Globus pallidus (tissue), 1 donor: Measurements from ENCODE around the gene TSC22D3.

Experiments
- DNase-seq: peaks from one replicate; pipeline ENCODE4 v3.0.0-alpha.2; 2015; ENCODE audit warnings: low spot score

TSC22D3 gene

DNA sequence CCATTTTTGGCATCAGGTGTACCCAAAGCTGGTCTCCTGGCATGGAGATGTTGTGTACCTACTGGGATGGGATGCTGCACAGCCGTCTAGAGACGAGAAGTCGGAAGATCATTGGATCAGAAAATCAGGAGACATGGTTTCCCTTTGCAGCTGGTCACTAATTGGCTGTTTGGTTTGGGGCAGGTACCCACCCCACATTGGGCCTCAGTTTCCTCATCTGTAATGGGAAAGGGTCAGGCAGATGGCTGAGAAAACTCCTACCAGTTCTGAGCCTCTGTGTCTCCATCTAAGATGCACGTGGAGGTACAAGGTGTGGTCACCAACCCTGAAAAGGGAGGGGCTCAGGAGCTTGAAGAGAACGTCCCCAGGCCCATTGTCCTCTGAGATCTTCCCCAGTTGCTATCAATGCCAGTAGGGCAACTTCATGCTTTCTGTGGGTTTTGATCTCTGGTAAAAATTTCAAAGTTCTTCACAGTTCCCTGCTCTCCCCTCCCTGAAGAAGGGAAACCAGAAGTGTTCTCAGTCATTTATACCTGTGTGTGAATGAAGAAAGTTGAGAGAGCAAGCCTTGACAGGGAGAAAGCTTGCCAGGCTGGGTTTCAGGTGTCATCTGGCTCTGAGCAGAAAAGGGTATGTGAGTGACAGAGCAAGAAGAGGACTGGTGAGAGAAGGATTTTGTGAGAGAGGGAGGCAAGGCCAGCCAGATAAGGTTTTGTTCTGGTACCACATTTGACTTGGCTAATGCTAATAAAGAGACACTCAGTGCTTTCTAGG is 15.1 kb downstream of the TSC22D3 start:
- DNase-seq: no peak

DNA sequence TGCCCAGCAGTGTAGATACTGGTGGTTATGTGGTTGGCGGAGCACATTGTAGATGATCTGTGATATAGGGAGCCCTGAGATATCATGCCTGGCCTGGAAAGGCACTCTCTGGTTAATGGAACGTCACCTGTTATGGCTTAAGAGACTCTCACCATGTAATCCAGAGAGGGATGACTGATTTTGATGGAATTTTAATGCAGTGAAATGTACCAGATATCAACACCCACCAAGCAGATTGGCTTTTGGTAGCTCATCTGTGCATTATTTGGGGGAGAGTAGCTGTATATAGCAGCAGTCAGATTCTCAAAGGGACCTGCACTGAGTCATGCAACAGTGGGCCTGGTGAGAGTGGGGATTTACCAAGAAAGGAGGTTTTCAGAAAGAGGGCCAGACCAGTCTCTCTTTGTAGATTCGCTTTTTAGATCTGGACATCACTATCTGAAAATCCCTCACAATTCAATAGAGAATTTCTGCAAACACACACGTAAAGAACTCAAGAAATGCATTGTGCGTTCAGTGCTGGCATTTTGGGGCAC is 17.3 kb downstream of the TSC22D3 start:
- DNase-seq: no peak

DNA sequence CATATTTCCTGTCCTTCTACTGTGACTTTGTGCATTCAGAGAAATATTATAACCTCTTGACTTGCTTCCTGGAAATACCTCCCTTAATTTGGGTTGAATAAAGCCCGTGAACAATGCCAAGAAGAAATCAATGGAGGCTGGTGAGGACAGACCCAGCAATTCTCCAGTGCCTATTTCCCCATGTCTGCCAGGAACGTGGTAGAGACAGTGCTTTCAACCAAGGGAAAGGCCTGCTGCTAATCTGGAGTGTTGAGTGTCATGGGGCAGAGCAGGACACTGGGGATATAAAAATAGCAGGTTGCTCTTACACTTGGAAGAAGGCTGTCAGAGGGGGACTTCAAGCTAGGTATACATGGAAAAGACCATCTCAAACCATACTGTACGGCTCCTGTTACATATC is 19.9 kb downstream of the TSC22D3 start:
- no peak for DNase-seq

DNA sequence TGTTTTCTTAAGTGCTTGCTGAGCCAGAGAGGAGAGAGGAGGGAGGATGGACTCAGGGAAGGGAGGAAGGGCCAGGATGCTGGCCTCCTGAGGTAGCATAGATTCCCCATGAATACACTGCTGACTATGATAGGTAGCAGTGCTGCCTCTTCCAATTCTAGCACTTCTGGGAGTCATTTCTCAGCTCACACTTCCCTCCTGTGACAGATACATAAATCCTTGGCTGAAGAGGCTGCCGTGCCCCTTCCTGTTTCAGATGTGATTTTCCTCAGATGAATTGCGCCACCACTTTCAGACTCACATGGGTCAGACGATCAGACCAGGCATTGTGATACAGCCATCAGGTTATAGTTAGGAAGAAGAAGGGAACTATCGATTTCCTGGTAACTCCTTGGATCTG is 22.4 kb downstream of the TSC22D3 start:
- no peak for DNase-seq

DNA sequence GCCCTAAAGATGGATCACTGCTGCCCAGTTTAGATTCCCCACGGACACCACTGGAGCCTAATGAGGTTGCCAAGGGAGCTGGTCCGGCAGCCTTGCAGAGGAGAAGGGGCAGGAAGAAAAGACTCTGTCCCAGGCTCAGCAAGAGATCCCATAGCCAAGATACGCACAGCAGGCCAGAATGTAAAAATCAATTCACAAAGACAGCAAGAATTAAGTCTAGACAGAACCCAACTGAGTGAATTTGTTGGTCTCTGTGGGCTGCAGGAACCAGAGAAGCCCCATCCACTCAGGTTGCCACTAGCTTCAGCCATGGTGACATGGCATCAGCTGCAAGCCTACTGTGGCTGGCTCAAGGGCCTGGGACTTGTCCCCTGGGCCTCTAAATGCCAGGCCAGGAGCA is 22.9 kb downstream of the TSC22D3 start:
- DNase-seq: no peak

DNA sequence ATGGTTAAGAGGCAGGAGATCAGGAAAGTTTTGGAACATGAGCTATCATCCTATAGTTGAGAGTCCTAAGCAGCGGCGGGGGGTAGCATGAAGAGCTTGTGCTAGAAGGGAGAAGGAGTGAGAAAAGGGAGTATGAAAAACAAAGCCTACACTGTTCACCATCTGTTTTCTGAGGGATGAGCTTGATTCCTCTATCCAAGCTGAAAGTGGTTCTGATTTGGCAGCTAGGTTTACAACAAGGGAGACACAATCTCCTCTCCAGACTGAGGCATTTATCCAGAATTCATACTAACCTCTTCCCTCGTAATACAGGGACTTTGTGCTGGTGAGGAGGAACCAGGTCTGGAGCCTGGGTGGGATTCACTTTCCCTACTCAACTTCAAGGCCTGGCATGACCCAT is 23.5 kb downstream of the TSC22D3 start:
- DNase-seq: no peak

DNA sequence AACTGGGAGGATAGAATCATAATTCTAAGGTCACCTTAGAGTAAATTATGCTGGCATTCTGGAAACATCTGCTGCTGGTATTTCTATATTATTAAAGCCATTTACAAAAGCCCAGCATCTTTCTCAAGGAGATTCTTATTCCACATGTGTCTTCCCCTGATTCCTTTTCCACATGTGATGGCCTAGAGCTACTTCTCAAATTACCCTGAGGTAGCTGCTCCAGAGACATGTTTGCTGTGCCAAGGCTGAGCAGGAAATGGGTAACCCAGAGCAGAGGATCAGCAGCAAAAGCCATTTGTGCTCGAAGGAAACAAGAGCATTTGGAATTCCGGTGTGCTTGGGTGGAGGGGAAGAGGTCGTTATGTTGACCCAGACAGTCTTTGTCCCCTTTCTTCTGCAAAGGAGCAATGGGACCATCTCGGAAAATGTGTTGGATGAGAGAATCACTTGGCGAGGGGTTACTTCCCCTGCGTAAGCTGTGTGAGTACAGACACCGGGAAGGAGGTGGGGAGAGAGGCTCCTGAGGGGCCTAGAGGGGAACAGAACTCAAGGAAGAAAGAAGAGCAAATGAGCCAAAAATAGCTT is 24.6 kb downstream of the TSC22D3 start:
- no peak for DNase-seq

DNA sequence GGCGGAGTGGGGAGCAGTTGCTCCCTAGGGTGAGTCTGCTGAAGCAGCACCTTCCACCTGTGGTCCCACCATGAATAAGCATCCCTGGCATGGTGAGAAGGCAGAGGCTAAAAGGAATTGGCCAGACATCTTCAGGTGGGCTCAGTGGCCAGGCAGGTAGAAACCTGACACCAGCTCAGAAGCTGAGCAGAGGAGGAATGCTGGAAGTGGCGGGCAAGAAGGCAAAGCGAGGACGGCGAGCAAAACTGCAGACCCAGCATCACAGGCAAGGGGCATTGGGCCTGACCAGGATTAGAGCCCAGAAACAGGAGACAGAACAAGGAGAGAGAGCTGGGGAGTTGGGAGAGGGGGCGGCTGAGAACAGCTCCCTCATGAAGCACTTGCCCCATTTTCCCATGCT is 25.3 kb downstream of the TSC22D3 start:
- no peak for DNase-seq

DNA sequence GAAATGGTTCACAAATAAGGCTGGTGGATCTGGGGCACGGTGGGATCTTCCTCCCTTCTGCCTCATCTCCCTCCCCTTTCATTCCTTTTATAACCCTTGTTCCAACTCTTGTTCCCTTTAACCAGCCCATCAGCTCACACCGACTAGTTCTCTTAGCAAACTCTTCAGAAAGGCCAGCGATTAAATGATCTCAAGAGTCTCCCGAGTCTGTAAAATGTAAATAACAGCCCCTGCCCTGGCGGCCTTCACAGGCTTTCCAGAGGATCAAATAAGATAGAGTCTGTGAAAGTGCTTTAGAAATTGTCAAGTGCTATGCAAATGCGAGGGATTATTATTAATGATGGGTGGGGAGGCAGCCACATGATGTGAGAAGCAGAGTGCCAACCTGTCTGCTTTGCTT is 27.1 kb downstream of the TSC22D3 start:
- DNase-seq: no peak

DNA sequence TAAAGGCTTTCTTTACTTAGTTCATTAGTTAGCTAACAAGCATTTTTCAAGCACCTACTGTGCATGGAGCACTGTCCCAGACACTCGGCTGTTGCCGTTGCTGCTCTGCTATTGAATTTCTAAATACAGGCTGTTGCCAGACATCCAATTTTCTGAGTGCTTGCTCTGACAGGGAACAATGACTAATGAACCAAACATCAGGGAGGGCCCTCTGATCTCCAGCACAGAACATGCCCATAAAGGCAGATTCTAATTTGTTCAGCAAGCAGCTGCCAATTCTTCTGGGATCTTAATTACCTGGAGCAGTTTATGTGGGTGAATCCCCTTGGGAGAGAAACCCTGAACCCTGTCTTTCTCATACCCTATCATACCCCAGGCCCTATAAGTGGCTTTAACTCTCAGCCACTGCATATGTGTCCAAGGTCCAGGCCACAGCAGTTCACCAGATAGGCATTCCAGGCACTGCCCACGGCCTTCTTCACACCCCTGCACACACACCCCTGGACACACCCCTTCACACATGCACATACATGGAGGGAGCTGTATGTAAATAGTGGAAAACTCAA is 27.9 kb downstream of the TSC22D3 start:
- DNase-seq: no peak

DNA sequence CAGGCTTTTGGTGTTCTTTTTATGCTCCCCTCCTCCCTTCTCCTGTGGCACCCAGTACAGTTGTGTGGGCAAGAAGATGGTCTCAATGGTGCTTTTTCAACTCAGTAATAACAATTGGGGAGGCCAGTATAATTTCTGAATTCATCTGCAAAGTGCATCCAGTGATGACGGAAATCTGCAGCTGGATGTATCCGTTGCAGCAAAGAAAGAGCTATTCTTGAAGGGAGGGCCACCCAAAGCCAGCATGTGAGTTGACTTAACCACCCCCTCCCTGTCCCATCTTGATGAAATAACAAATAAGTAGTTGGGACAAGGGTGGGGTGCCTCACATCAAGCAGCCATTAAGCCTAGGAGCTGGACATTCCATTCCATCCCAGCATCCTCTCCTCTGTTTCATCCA is 30.7 kb downstream of the TSC22D3 start:
- peak; percentile 70 for DNase-seq

DNA sequence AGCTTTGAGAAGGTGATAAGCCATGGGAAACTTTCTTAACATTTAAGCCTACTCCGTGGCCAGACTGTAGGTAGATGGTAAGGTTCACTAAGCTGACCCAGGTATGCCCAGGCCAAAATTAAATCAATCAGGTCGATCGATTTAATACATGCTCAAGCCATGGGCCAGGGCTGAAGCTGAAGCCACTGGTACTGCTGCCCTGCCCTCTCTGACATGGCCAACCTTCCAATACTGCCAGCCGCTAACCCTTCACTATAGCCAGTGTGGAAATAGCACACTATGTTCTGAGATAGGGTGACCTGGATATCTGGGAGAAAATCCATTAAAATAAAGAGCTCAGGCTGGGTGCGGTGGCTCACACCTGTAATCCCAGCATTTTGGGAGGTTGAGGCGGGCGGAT is 31.6 kb downstream of the TSC22D3 start:
- DNase-seq: no peak

DNA sequence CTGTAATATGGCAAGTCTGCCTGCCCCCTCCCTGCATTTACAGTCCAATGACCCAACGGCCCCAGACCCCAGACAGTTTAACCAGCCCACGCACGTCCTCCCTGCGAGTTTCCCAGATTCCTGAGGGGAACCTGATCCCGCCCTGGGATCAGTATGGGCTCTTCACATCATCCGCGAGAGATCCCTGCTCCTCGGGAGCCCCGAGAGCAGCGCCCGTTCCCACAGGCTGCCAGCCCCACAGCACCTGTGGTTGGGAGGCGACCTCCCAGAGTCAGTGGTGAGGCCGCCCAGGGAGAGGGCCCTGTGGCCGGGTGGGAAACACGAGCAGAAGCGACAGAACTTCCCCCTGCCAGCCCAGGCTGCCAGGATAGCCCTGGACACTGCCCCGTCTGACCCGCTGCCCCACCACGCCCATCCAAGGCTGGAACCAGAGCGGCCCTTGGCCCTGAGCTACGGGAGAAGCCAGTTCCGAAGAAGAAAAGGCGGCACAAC is 32.8 kb downstream of the TSC22D3 start:
- no peak for DNase-seq

DNA sequence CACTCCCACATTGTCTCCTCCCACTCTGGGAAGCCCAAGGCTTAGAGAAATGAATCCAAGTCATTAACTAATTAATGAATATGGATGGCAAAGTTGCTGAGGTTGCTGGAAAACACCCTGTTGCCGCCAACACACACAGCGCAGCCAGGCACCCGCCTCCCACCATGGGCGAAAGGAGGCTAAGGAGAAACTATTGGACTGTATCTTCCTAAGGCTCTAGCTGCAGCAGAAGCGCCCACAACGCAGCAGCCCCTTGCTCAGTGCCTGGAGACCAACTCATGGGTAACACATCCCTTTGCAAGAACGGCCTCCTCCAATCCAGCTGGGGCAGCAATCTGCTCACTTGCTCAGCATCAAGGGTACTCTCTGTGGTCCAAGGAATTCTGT is 34.2 kb downstream of the TSC22D3 start:
- DNase-seq: no peak

DNA sequence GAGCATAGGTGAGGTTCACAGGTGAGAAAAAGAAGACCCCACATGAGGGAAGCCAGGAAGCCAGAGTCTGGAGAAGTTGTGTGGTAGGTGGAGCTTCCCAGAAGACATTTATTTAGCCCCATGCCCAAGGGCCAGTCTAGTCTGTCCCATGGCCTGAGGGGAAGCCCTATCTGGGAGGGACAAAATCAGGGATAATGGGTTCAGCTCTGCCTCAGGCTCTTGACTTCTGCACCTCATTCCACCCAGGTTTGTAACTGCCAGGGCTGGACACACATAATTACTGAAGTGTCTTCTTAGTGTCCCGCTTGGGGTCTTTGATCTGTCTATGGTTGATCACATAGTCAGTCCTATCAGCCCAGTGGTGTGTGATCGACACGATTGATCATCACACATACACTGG is 36.0 kb downstream of the TSC22D3 start:
- no peak for DNase-seq

DNA sequence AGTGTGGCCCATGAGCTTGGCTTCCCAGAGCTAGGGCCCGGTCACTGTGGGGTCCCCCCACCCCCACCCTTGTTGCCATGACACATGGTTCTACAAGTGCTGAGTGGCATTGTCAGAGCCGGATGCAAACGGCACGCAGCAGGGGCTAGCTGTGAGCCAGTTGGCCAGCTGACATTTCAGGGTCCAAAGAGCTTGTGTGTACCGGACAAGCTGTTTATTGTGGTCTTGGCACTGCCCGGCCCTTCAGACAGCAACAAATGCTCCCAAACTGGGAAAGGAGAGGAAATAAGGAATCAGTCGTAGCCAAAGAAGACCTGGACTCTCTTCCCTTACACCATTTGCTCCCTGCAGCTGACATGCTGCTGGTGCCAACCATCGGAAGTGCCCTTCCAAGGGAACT is 36.8 kb downstream of the TSC22D3 start:
- peak; percentile 80 for DNase-seq

DNA sequence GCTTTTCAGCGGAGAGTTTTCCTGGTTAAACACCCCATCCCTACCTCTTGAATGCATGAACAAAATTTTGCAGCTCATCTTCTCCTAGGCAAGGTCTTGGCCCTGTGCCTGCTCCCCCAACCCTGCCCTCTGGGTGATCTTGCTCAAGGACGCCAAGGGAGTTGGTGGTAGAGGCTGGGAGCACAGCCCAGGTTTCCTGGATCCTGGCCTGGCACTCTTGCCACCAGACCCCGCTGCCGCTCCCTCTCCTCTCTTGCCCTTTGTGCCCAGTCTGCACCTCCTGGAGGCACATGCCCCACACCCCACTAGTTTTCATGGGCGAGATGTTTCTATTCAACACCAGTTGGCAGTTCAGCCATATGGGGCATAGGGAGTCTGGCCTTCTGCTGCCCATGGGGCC is 37.3 kb downstream of the TSC22D3 start:
- no peak for DNase-seq

DNA sequence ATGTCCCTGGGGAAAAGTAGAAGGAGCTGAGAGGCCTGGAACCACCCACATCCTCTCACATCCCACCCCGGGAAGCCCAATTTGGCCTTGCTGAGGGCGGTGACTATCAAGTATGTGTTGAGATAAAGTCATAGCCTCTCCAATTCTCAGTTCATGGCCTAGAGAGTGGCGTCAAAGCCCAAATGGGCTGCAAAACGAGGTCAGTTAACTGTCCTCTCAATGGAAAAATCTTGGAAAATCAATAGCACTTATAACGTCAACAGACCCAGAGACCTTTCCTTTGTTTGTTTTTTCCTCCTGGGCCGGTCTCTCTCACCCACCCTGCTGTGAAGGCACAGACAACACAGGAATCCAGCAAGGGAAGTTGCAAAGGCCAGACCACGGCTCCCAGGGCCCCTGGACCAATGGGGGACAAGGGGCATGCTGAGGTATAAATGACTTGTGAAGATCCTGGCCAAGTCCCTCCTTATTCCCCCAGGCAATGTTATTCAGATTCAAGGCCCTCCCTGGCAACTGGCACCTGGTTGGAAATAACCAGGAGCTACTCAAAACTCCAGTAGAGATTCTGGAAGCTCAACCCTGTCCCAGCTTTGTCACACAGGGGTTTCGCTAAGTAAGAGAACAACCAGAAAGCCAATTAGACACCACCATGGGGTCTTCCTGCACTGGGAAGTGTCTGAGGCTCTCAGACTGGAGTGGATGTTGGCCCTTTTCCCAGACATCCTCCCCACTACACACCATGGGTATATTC is 38.6 kb downstream of the TSC22D3 start:
- DNase-seq: no peak

DNA sequence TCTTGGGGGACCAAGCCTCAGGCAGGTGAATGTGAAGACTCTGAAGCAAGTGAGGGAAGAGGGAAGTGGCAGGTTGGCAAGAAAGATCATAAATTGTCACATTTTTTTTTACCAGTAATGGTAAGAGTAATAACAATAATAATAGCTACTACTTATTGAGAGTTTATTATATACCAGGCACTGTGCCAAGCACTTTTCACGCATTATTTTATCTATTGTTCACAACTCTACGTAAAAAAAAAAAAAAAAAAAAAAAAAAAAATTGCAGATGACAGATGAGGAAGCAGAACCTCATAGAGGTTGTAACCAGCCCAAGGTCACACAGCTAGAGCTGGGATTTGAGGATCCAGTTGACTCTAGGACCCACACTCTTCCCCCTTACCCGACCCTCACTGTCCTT is 40.9 kb downstream of the TSC22D3 start:
- no peak for DNase-seq

DNA sequence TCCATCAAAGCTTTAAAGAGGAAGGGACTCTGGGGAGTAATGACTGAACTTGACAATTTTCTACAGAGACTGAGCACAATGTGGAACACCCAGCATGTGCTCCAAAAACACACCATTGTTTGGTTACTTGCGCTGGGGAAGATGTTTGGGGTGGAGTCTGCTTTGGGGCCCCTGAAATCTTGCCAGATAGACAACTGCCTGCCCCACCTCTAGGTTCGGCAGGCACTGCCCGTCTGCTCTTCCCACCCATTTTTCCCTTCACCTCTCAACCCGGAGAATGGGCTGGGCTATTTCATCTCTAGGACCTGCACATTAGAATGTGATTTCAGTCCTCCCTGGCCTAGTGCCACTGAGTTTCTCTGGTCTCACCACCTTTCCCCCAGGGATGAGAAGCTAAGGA is 41.9 kb downstream of the TSC22D3 start:
- no peak for DNase-seq

DNA sequence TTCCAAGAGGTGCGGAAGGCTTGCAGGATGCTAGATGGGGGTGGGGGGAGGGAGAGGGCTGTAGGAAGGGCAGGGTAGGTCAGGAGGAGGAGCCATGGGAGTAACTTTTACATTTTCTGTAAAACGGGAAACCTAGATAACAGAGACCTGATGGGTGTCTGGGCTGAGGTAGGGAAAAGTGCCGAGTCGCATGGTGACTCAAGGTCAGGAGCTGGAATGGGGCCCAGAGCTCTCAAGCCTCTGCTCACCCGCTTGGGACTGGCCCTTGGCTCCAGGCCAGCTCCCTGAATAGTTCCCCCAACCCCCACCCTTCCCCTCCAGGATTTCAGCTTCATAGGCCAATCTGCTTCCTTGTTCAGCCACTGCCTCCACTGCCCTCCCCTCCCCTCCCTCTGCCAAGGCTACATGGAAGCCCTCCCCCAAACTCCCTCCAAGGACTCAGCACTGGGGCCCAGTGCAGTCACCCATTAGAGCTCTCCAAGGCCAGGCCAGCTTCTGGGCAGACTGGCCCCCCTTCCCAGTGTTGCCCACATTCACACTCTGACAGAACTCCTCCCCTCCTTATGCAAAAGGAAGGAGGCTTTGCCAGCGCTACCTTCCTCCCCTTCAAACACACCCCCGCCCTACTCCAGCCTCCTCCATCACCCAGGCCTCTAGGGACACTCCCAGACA is 43.6 kb downstream of the TSC22D3 start:
- DNase-seq: peak; percentile 76
